Uterus (tissue), 4 donors: ENCODE measurements around the gene DEFB131B. TPM values are rescaled to one million over a fixed set of nuclear protein-coding genes. Genes with fewer than 3 reads are reported as not detected.
"Not testable (repeated sequence)": the region's sequence is repeated elsewhere in the genome, so short reads cannot be mapped to it uniquely, and the experiment has no call there.

Source experiments
- DNase-seq, 2 donors: peaks; one replicate each; pipeline ENCODE4 v3.0.0-alpha.2; 2019 to 2020
- H3K27ac ChIP-seq, 2 donors: fragments of 200-600 bp; sonication (generic); 1 replicate in 1 of 2; 2 replicates in 1 of 2; pipeline ENCODE4 v1.5.1; 2016 to 2018
- H3K27me3 ChIP-seq, 2 donors: fragments of 200-600 bp; sonication (generic); one replicate each; pipeline ENCODE4 v1.5.1; 2018 to 2019; ENCODE audit warnings: control low read depth in 1 of 2
- H3K36me3 ChIP-seq, 2 donors: fragments of 200-600 bp; sonication (generic); one replicate each; pipeline ENCODE4 v1.5.1; 2019; ENCODE audit warnings: control low read depth in 1 of 2
- H3K4me1 ChIP-seq, 2 donors: fragments of 200-600 bp; sonication (generic); one replicate each; pipeline ENCODE4 v1.5.1; 2018 to 2019; ENCODE audit warnings: control low read depth in 1 of 2
- H3K4me3 ChIP-seq, 2 donors: fragments of 200-600 bp; sonication (generic); 1 replicate in 1 of 2; 2 replicates in 1 of 2; pipeline ENCODE4 v1.5.1; 2018 to 2019; ENCODE audit warnings: mild to moderate bottlenecking in 1 of 2
- H3K9me3 ChIP-seq, 2 donors: fragments of 200-600 bp; sonication (generic); one replicate each; pipeline ENCODE4 v1.5.1; 2019; ENCODE audit warnings: control low read depth in 1 of 2
- POLR2A ChIP-seq, 2 donors: fragments of 450-650 bp; IDR thresholded peaks; one replicate each; pipeline ENCODE4 v1.6.1; 2016; ENCODE audit warnings: antibody characterized with exemption in 2 of 2, mild to moderate bottlenecking in 1 of 2, moderate library complexity in 1 of 2
- intact Hi-C: fragments of 100-400 bp; cut with DNase I; formaldehyde crosslinking; loops from one replicate; pipeline ENCODE4 v1.15.1; 2023; ENCODE audit warnings: low total_unique reads
- total RNA-seq, 4 donors: library from RNA; depleted of rRNA in 3 of 4; stranded (reverse); fragments of >200 nt in 3 of 4; gene quantifications; one replicate each; pipeline versions ENCODE4 v1.1.0 to v1.2.4, GENCODE V29; 2014 to 2023
- TF ChIP-seq, protein P1 (sequence below), 4 experiments: fragments of 200-600 bp in 2 of 4; fragments of 450-650 bp in 2 of 4; sonication (generic) in 2 of 4; IDR thresholded peaks; one replicate each; pipeline ENCODE4 v1.5.1; 2016 to 2019; ENCODE audit warnings: antibody characterized with exemption in 4 of 4, mild to moderate bottlenecking in 2 of 4, moderate library complexity in 1 of 4
- donor health status: DM: yes; HTN: yes; CAD: no.

DEFB131B gene, protein sequence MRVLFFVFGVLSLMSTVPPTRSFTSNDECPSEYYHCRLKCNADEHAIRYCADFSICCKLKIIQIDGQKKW
- total RNA-seq, result not detected

DNA sequence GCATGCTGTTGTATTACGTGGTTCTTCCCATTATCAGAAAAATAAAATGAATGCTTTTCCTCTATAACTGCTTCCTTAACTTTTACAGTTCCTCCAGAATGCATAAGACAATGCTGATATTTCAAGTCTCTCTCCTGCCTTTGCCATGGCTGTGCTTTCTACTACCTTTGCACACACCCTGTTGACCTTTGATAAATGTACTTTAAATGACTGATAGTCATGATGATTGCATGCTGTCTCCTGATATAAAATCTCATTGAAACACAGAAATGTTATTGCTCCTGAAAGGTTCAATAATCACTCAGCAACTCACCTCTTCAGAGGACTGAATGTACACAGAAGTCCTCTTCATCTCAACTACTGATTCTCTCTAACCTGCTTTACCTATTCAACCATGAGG is at the start of gene DEFB131B:
Gene DEFB131B, plus strand, starts transcription at position 395 of the 400 bp plus-strand sequence. Its CDS starts 0 bp downstream, at position 395.
- H3K9me3 ChIP-seq, intact Hi-C loops, H3K4me3 ChIP-seq, H3K4me1 ChIP-seq, H3K36me3 ChIP-seq, DNase-seq, H3K27me3 ChIP-seq, H3K27ac ChIP-seq: not testable (repeated sequence)

DNA sequence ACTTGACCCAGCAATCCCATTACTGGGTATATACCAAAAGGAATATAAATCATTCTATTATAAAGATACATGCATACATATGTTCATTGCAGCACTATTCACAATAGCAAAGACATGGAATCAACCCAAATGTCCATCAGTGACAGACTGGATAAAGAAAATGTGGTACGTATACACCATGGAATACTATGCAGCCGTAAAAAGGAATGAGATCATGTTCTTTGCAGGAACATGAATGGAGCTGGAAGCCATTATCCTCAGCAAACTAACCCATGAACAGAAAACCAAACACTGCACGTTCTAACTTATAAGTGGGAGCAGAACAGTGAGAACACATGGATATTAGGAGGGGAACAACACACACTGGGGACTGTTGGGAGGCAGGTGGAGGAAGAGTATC is 49.0 kb upstream of the DEFB131B start:
- H3K9me3 ChIP-seq, H3K27ac ChIP-seq, H3K36me3 ChIP-seq, H3K4me1 ChIP-seq, H3K27me3 ChIP-seq, DNase-seq, H3K4me3 ChIP-seq, intact Hi-C loops: not testable (repeated sequence)

- H3K27ac ChIP-seq, H3K36me3 ChIP-seq, H3K4me3 ChIP-seq, H3K27me3 ChIP-seq, H3K9me3 ChIP-seq, intact Hi-C loops, H3K4me1 ChIP-seq, DNase-seq: not testable (repeated sequence)
Observed at GRCh38 chr11:71829686-71830085, 48.6 kb upstream of the DEFB131B start.

DNA sequence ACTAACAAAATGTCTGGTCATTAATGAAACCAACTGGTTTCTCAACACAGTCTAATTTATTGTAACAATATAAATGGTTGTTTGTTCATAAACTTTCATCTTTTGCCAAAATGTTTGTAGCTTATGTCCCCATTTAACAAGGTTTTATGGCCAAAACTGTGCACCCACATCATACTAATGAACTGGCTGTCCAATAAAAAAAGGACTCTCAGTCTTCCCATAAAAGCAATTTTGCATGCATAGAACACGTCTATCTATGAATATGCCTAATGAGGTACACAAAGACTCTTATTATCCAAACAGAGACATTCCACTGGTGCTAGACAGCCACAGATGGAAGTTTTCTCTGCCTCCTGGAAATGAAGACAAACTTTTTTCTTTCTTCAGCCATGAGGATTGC is 45.4 kb upstream of the DEFB131B start, which contains the start of gene DEFB108B:
Gene DEFB108B, plus strand, starts transcription at position 390 of the 400 bp plus-strand sequence. Its CDS starts 0 bp downstream, at position 390.
- DNase-seq, H3K9me3 ChIP-seq, intact Hi-C loops, H3K36me3 ChIP-seq, H3K27me3 ChIP-seq, H3K4me1 ChIP-seq, H3K4me3 ChIP-seq, H3K27ac ChIP-seq: not testable (repeated sequence)

- intact Hi-C loops, result not testable (repeated sequence)
Observed at GRCh38 chr11:71842720-71843119, 35.5 kb upstream of the DEFB131B start.

DNA sequence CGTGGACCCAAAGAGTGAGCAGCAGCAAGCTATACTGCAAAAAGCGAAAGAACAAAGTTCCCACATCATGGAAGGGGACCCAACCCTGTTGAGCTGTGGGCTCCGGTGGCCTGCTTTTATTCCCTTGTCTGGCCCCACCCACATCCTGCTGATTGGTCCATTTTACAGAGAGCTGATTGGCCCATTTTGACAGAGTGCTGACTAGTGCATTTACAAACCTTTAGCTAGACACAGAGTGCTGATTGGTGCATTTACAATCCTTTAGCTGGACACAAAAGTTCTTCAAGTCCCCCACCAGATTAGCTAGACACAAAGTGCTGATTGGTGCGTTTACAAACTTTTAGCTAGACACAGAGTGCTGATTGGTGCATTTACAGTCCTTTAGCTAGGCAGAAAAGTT is 34.9 kb upstream of the DEFB131B start:
- H3K9me3 ChIP-seq, H3K4me3 ChIP-seq, H3K27ac ChIP-seq, H3K36me3 ChIP-seq, intact Hi-C loops, H3K4me1 ChIP-seq, H3K27me3 ChIP-seq, DNase-seq: not testable (repeated sequence)

More at GRCh38 chr11:71842720-71843119, 35.5 kb upstream of the DEFB131B start:
- not testable (repeated sequence) for H3K9me3 ChIP-seq, H3K4me3 ChIP-seq, H3K36me3 ChIP-seq, DNase-seq, H3K4me1 ChIP-seq, H3K27ac ChIP-seq, H3K27me3 ChIP-seq

DNA sequence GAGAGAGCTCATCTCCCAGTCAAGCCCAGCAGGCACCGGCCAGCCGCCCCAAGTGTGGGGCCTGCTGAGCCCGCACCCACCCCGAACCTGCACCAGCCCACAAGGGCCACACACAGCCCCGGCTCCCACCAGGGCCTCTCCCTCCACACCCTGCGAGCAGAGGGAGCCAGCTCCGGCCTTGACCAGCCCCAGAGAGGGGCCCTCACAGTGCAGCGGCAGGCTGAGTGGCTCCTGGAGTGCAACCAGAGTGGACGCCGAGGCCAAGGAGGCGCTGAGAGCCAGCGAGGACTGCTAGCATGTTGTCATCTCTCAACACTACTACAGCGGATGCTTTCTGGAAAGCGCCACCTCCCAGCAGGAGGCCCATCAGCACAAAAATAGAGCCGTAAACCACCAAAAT is 34.4 kb upstream of the DEFB131B start:
- no peaks in the 10 kb centered on the region for H3K36me3 ChIP-seq
- no peaks in the 10 kb centered on the region for H3K9me3 ChIP-seq
- TF ChIP-seq, protein P1, sequence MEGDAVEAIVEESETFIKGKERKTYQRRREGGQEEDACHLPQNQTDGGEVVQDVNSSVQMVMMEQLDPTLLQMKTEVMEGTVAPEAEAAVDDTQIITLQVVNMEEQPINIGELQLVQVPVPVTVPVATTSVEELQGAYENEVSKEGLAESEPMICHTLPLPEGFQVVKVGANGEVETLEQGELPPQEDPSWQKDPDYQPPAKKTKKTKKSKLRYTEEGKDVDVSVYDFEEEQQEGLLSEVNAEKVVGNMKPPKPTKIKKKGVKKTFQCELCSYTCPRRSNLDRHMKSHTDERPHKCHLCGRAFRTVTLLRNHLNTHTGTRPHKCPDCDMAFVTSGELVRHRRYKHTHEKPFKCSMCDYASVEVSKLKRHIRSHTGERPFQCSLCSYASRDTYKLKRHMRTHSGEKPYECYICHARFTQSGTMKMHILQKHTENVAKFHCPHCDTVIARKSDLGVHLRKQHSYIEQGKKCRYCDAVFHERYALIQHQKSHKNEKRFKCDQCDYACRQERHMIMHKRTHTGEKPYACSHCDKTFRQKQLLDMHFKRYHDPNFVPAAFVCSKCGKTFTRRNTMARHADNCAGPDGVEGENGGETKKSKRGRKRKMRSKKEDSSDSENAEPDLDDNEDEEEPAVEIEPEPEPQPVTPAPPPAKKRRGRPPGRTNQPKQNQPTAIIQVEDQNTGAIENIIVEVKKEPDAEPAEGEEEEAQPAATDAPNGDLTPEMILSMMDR (IDR thresholded peaks at IDR 0.05), result no peak
- no peak for TF ChIP-seq POLR2A (IDR thresholded peaks at IDR 0.05)
- no peaks in the 10 kb centered on the region for H3K4me1 ChIP-seq
- DNase-seq, result no peak
- H3K4me3 ChIP-seq, result no peak overlapping the region
- no peak overlapping the region for H3K27ac ChIP-seq
- intact Hi-C loops, result no loop called here
- H3K27me3 ChIP-seq, result no peaks in the 10 kb centered on the region

DNA sequence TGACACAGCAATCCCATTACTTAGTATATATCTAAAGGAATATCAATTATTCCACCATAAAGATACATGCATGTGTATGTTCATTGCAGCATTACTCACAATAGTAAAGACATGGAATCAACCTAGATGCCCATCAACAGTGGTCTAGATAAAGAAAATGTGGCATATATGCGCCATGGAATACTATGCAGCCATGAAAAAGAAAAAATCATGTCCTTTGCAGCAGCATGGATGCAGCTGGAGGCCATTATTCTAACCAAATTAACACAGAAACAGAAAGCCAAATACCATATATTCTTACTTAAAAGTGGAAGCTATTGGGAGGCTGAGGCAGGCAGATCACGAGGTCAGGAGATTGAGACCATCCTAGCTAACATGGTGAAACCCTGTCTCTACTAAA is 24.4 kb upstream of the DEFB131B start:
- H3K27ac ChIP-seq, H3K9me3 ChIP-seq, intact Hi-C loops, H3K4me3 ChIP-seq, DNase-seq, H3K36me3 ChIP-seq, H3K27me3 ChIP-seq, H3K4me1 ChIP-seq: not testable (repeated sequence)

GRCh38 chr11:71855880-71856279 is 22.4 kb upstream of the DEFB131B start:
- H3K36me3 ChIP-seq, H3K9me3 ChIP-seq: not testable (repeated sequence)

DNA sequence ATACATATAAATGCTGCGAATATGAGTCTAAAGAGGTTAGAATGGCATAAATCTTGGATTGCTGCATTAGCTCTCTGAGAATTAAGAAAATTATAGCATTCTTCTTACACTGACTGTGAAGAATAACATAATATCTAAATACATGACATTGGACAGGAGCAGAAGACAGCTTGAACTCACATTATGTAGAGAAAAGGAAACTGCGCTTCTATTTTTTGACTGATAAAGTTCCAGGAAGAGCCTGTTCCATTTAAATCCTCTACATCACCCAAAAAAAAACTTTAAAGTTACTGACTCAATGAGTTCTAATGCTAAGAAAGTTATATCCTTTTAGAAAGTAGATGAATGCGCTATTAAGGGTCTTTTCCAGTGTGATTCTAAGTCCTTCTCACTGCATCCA is 17.4 kb upstream of the DEFB131B start:
- intact Hi-C loops, H3K27ac ChIP-seq, H3K36me3 ChIP-seq, H3K9me3 ChIP-seq, DNase-seq, H3K4me3 ChIP-seq, H3K4me1 ChIP-seq, H3K27me3 ChIP-seq: not testable (repeated sequence)

More at GRCh38 chr11:71855880-71856279, 22.4 kb upstream of the DEFB131B start:
- intact Hi-C loops, H3K4me3 ChIP-seq, H3K4me1 ChIP-seq, H3K27me3 ChIP-seq, H3K27ac ChIP-seq, DNase-seq: not testable (repeated sequence)

GRCh38 chr11:71863978-71864627 is 14.2 kb upstream of the DEFB131B start:
- H3K27ac ChIP-seq, H3K9me3 ChIP-seq, H3K27me3 ChIP-seq, H3K4me3 ChIP-seq, intact Hi-C loops, H3K36me3 ChIP-seq, DNase-seq, H3K4me1 ChIP-seq: not testable (repeated sequence)

DNA sequence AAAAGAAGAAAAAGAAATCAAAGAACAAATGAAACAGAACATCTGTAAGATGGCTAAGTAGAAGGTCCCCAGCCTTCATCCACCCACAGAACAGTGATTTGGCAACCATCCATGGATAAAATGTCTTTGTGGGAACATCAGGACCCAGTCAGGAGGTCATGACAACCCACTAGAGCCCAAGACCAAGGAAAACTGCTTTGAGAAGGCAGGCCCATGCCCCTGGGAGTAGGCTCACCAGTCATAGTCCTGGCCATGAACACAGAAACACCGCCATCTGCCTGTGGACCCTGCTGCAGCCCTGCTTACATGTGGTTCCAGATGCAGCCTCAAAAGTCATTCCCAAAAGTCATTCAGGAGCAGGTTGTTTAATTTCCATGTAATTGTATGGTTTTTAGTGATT is 11.0 kb upstream of the DEFB131B start:
- H3K36me3 ChIP-seq, H3K27ac ChIP-seq, H3K4me3 ChIP-seq, H3K9me3 ChIP-seq, intact Hi-C loops, DNase-seq, H3K4me1 ChIP-seq, H3K27me3 ChIP-seq: not testable (repeated sequence)

DNA sequence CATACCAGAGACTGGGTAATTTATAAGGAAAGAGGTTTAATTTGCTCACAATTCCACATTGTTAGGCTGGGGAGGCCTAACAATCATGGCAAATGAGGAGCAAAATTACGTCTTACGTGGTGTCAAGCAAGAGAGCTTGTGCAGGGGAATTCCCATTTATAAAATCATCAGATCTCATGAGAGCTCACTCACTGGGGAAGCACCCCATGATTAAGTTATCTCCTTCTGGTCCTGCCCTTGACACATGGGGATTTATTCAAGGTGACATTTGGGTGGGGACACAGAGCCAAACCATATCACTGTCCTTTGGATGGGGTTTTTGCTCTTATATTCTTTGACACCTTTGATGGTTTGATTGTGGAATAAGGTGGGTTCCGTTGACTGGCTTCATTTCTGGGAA is 8.3 kb upstream of the DEFB131B start:
- H3K27ac ChIP-seq, H3K9me3 ChIP-seq, DNase-seq, intact Hi-C loops, H3K36me3 ChIP-seq, H3K4me1 ChIP-seq, H3K4me3 ChIP-seq, H3K27me3 ChIP-seq: not testable (repeated sequence)
